Stimulated activated CD8-positive, alpha-beta memory T cell treated with anti-CD3 and anti-CD28 coated beads, Interleukin-15, amount 100 ng/mL, for 1 hour (primary cell): ENCODE results near the gene PTPRF.

Experiments
- DNase-seq: peaks from one replicate; pipeline ENCODE4 v3.0.0-alpha.2; 2020; ENCODE audit warnings: low read depth

Gene PTPRF

DNA sequence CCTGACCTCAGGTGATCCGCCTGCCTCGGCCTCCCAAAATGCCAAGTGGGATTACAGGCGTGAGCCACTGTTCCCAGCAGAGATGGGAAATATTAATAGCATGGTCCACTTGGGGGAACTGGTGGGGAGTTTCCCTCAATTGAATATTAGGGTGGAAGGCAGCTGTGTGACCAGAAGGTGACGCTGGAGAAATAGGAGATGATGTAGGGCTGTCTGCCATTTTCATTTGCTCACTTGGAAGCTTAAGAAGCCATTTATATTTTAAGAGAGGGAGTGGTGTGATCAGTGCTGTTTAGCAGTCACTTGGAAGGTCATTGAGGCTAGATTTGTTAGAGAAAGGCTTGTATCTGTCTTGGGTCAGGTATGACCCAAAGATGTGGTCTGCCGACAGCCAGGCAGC lies 139.2 kb downstream of the PTPRF start:
- no peak for DNase-seq

GRCh38 chr1:43671193-43671592 lies 140.5 kb downstream of the PTPRF start:
- DNase-seq: no peak

DNA sequence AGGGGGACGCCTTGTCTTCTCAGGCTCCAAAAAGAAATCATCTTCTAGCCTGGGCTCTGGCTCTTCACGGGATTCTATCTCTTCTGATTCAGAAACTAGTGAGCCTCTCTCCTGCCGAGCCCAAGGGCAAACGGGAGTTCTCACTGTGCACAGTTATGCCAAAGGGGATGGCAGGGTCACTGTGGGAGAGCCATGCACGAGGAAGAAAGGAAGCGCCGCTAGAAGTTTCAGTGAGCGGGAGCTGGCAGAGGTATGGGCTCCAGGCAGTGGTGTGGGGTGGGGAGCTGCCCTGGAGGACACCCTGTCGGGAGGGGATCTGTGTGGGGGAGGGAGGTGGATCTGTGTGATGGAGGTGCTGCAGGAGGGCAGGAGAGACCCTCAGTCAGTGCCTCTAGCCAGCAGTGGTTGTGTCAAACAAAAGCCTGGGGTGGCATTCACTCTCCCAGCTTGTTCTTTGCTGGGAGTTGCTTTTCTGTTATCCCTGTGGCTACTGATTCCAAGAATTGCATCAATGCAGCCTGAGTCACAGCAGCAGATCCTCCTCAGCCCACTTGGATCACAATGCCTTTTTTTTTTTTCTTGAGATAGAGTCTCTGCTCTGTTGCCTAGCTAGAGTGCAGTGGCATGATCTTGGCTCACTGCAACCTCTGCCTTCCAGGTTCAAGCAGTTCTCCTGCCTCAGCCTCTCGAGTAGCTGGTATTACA lies 141.1 kb downstream of the PTPRF start:
- no peak for DNase-seq

DNA sequence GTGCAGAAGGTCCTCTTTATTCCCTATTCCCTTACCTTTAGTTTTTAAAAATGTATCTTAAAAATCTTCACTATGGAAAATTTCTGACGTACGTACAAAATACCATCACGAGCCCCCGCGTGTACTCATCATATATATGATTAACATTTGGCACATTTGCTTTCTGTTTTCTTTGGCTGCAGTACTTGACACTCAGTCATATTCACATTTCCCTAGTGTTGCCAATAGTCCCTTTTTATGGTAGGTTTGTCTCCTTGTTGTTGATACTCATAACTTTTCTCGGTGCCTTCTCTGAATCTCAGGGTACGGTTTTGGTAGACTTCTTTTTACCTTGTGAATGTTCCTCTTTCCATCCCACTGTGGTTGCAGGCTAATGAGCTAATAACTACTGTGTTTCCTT lies 142.6 kb downstream of the PTPRF start:
- no peak for DNase-seq
